GM12801 (cell line): ENCODE data around the gene GPC6.

ENCODE experiments used
- CTCF ChIP-seq: IDR thresholded peaks from one replicate; pipeline ENCODE4 v1.5.1; 2011; ENCODE audit warnings: control low read depth; ENCODE audit not compliant: insufficient read length; ENCODE audit errors: extremely low read depth

GPC6 gene

GRCh38 chr13:94172416-94172815 is 945.8 kb downstream of the GPC6 start:
- TF ChIP-seq CTCF = no peak

- TF ChIP-seq CTCF = no peak
These were observed 946.8 kb downstream of the GPC6 start for GRCh38 chr13:94173312-94173854.

GRCh38 chr13:94174009-94174408 is 947.4 kb downstream of the GPC6 start:
- TF ChIP-seq CTCF = no peak

- no peak for TF ChIP-seq CTCF
These were observed 948.5 kb downstream of the GPC6 start for GRCh38 chr13:94175076-94175475.

DNA sequence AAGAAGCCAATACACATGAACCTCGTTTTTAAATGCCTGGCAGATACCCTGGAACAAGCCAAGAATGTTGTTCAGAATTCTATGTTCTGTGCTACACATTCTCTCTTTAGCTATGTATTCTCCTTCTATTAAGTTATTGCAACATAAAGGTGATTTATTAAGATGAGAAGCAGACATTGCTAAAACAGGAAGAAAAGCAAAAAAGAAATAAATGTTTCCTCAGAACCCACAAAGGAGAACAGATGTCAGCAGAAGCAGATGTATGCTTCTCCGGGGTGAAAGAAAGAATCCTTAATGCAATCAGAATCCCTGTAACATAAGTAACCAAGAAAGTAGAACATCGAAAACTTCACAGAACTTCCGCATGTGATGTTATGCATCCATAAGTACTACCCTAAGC is 950.0 kb downstream of the GPC6 start:
- no peak for TF ChIP-seq CTCF

DNA sequence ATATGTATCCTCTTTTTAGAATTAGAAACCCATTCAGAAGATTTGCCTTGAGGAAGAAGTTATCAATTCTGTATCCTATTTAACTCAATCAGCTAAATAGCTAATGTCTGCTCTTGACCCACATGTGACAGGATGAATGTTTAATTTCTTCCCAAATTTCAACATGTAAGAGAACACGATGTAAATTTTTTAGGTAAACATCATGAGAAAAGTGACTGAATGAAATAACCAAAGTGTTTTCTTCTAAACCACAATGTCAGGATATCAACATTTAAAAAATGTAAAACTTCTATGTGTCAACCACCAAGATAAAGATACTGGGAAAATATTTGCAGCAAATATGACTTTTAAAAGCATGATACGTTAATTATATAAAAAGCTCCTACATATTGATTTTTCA is 950.4 kb downstream of the GPC6 start:
- TF ChIP-seq CTCF = no peak

DNA sequence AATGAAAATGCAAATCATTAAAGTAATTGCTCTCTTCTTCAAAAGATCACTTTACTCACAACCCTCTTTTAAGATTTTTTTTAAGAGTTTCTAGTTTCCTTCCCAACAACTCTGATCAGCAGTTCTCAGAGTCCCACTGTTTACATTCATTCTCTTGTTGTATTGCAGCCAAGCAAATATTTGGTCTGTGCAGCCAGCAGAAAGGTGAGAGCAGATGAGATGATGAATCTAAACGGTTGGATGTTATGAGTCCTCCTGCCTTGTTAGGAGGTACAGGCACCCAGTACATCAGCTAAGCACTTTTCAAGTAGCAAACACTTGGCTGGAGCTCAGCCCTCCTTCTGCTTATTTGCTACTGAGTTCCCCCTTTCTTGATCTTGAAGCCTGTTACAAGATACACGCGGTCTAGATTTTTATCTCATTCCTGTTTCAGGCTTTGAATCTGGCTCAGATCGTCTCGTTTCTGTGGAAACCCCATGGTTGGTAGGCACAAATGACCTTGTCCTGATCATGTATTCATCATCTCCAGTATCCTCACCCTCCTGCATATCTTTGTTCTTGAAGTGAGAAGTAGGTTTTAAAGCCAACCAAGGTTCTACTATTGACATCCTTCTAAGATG is 952.1 kb downstream of the GPC6 start:
- no peak for TF ChIP-seq CTCF
